GM23248 (cell line): ENCODE results near the gene GLRX. TPM values are rescaled to one million over a fixed set of nuclear protein-coding genes. Genes with fewer than 3 reads are reported as not detected.

Source experiments
- DNase-seq: peaks from one replicate; pipeline ENCODE4 v3.0.0-alpha.2; 2015
- H2AFZ ChIP-seq: fragments of 200-600 bp; sonication (generic); 2 replicates; pipeline ENCODE4 v1.6.1; 2016; ENCODE audit warnings: antibody characterized with exemption
- H3F3A ChIP-seq: fragments of 200-600 bp; sonication (generic); 2 replicates; pipeline ENCODE4 v1.6.1; 2016; ENCODE audit warnings: mild to moderate bottlenecking, antibody characterized with exemption, mixed run types; ENCODE audit not compliant: insufficient read depth
- H3K27ac ChIP-seq: fragments of 200-600 bp; sonication (generic); 2 replicates; pipeline ENCODE4 v1.5.1; 2016; ENCODE audit warnings: mild to moderate bottlenecking
- H3K27me3 ChIP-seq: fragments of 200-600 bp; sonication (generic); replicated peaks from 2 replicates; pipeline ENCODE4 v1.6.1; 2016; ENCODE audit warnings: mild to moderate bottlenecking; ENCODE audit not compliant: insufficient read depth
- H3K36me3 ChIP-seq: fragments of 200-600 bp; sonication (generic); 2 replicates; pipeline ENCODE4 v1.6.1; 2016; ENCODE audit warnings: low read depth, mild to moderate bottlenecking
- H3K4me1 ChIP-seq: fragments of 200-600 bp; sonication (generic); 2 replicates; pipeline ENCODE4 v1.6.1; 2016; ENCODE audit warnings: mild to moderate bottlenecking; ENCODE audit not compliant: insufficient read depth
- H3K4me2 ChIP-seq: fragments of 200-600 bp; sonication (generic); one replicate; pipeline ENCODE4 v1.6.1; 2016; ENCODE audit warnings: mild to moderate bottlenecking; ENCODE audit not compliant: unreplicated experiment
- H3K4me3 ChIP-seq: fragments of 200-600 bp; sonication (generic); 2 replicates; pipeline ENCODE4 v1.5.1; 2016; ENCODE audit warnings: mild to moderate bottlenecking
- H3K79me2 ChIP-seq: fragments of 200-600 bp; sonication (generic); 2 replicates; pipeline ENCODE4 v1.6.1; 2016; ENCODE audit warnings: mild to moderate bottlenecking; ENCODE audit not compliant: insufficient read depth
- H3K9ac ChIP-seq: fragments of 200-600 bp; sonication (generic); 2 replicates; pipeline ENCODE4 v1.6.1; 2016; ENCODE audit warnings: mild to moderate bottlenecking
- H3K9me2 ChIP-seq: fragments of 200-600 bp; sonication (generic); 2 replicates; pipeline ENCODE4 v1.6.1; 2016; ENCODE audit warnings: mixed run types, mild to moderate bottlenecking, moderate library complexity; ENCODE audit not compliant: insufficient read depth
- H3K9me3 ChIP-seq: fragments of 200-600 bp; sonication (generic); one replicate; pipeline ENCODE4 v1.6.1; 2017; ENCODE audit warnings: low read depth
- H4K20me1 ChIP-seq: fragments of 200-600 bp; sonication (generic); 2 replicates; pipeline ENCODE4 v1.6.0; 2016; ENCODE audit not compliant: insufficient read depth
- EZH2 ChIP-seq: fragments of 200-600 bp; sonication (generic); IDR thresholded peaks from 2 replicates; pipeline ENCODE4 v1.6.1; 2018; ENCODE audit warnings: antibody characterized with exemption, mild to moderate bottlenecking; ENCODE audit not compliant: insufficient read depth, poor library complexity, severe bottlenecking
- EZH2phosphoT487 ChIP-seq: fragments of 200-600 bp; sonication (generic); IDR thresholded peaks from 2 replicates; pipeline ENCODE4 v1.6.1; 2018; ENCODE audit warnings: antibody characterized with exemption, moderate library complexity, mild to moderate bottlenecking, low read depth; ENCODE audit not compliant: insufficient read depth
- WGBS, 2 experiments: methylation state at CpG; one replicate each; pipeline ENCODE4 v1.1.6; 2015 to 2017; ENCODE audit warnings: low lambda C conversion rate in 2 of 2, low coverage in 1 of 2; ENCODE audit errors: missing lambda C conversion rate in 2 of 2; 5-methylcytosine and 5-hydroxymethylcytosine counted together
- in situ Hi-C: fragments of 300-500 bp; cut with MboI; formaldehyde crosslinking; loops from 2 replicates; pipeline ENCODE4 v1.15.0; 2020
- polyA plus RNA-seq: library from polyadenylated mRNA; unstranded; fragments of >200 nt; fragmentation: Nextera tagmentation; extraction: Ambion mirVana; gene quantifications from 2 replicates; pipeline ENCODE4 v1.2.1, GENCODE V29; 2016
- total RNA-seq: library from RNA; depleted of rRNA; stranded (reverse); fragments of >200 nt; shearing (Covaris generic); gene quantifications from 2 replicates; pipeline ENCODE4 v1.2.3, GENCODE V29; 2014

GLRX gene
- total and polyA plus RNA-seq, 2 experiments from 2014 or later = 144 to 316 TPM

DNA sequence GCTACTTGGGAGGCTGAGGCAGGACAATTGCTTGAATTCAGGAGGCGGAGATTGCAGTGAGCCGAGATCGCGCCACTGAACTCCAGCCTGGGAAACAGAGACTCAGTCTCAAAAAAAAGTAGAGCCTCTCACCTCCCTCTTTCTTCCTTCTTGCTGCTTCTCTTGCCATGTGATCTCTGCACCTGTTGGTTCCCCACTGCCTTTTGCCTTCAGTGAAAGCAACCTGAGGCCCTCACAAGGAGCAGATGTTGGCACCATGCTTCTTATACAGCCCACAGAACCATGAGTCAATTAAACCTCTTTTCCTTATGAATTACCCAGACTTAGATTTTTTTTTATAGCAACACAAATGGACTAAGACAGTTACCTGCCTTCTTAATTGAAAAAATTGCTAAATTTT lies 45.6 kb upstream of the GLRX start:
- Histone ChIP-seq H3K9me3 (no peaks in the 10 kb centered on the region), H3K36me3 (no peaks in the 10 kb centered on the region), H3K9ac (no peak overlapping the region), H3K27me3 (no peaks in the 10 kb centered on the region), H2AFZ (no peak overlapping the region), H3K79me2 (no peaks in the 10 kb centered on the region), H3K4me1 (peaks cover 46% of the 10 kb centered on the region), H3K4me3 (no peak overlapping the region), H3K27ac (no peak overlapping the region), H3K9me2 (no peaks in the 10 kb centered on the region), H3F3A (peaks cover 65% of the 10 kb centered on the region), H3K4me2 (no peak overlapping the region), H4K20me1 (no peaks in the 10 kb centered on the region)
- WGBS, 2 experiments = 95 to 99% methylated on average over 4 of the region's 4 CpGs
- DNase-seq = no peak
- TF ChIP-seq EZH2phosphoT487 (no peak), EZH2 (no peak)
- in situ Hi-C loops = no loop called here

DNA sequence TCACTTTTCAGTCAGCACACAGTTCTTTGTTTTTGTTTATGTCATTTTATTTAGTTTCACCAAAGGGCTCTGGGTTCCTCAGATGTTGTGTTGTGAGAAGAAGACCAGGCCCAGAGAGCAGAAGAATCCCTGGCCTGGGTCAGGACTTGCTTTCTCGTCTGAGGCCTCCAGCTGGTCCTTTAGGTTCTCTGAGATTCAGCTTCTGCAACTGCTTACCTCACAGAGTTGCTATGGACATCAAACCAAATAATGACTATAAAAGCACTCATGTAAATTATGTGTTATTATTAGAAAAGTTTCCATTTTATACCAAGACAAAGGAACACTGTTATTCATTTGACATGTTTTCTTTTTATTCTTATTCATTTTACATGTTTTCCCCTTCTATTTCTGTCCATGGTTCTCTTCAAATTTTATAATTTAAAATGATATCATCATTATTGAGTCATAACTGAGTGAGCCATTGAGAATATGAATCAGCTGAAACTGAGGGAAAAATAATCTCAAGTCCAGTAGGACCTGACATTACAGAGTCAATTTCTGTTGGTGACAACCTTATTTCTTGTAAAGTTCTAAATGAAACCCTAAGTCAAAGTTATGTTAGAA lies 44.0 kb upstream of the GLRX start:
- Histone ChIP-seq H3K9ac (no peak overlapping the region; the same call in 1 of the 2 replicates), H2AFZ (no peak overlapping the region), H3K27ac (peak overlapping the region; percentile 68), H3K4me1 (peaks cover 62% of the 10 kb centered on the region), H3K9me3 (no peaks in the 10 kb centered on the region), H3K27me3 (no peaks in the 10 kb centered on the region), H3K4me2 (peak overlapping the region; percentile 3), H3K4me3 (no peak overlapping the region), H3K9me2 (no peaks in the 10 kb centered on the region), H3K36me3 (no peaks in the 10 kb centered on the region), H4K20me1 (no peaks in the 10 kb centered on the region), H3K79me2 (no peaks in the 10 kb centered on the region), H3F3A (peaks cover 68% of the 10 kb centered on the region)
- in situ Hi-C loops = no loop called here
- peak; percentile 72 for DNase-seq
- TF ChIP-seq EZH2phosphoT487 = no peak
- TF ChIP-seq EZH2 = no peak
- WGBS, 2 experiments = 32 to 46% methylated on average over 1 of the region's 1 CpG

DNA sequence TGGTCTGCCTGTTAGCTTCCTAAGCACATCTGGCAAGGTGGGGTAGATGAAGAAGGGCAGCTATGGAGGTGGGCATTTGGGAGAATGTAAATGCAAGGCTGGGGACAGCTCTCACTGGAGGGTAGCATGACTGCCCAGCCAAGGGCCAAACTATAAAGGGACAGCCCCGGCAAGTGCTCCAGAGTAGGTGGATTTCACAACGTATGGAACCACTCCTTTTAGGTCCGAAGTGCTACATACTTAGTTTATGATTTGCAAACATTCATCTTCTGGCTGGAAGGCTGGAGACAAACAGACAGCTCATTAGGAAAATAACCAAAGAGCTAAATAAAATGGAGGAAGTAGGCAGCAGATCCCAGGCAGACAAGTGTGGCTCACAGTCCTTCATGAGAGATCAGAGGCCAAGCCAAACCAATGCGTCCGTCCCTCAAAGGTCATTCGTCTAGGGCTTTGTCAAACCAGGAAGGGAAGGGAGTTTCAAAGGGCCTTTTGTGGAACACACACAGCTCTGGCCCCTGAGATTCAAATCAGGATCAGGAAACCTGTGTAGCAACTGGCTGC lies 42.5 kb upstream of the GLRX start:
- H3K27me3 ChIP-seq = no peaks in the 10 kb centered on the region
- DNase-seq = no peak
- H2AFZ ChIP-seq = no peak overlapping the region
- H3K4me2 ChIP-seq = no peak overlapping the region
- H3K79me2 ChIP-seq = no peaks in the 10 kb centered on the region
- TF ChIP-seq EZH2phosphoT487 = no peak
- TF ChIP-seq EZH2 = no peak
- no peak overlapping the region for H3K9ac ChIP-seq
- peaks cover 66% of the 10 kb centered on the region for H3F3A ChIP-seq
- no peaks in the 10 kb centered on the region for H3K9me3 ChIP-seq
- H3K27ac ChIP-seq = peak overlapping the region; percentile 4; the same call in 1 of the 2 replicates
- H3K36me3 ChIP-seq = no peaks in the 10 kb centered on the region
- in situ Hi-C loops = no loop called here
- no peaks in the 10 kb centered on the region for H3K9me2 ChIP-seq
- WGBS, 2 experiments = 78 to 82% methylated on average over 6 of the region's 6 CpGs
- peaks cover 64% of the 10 kb centered on the region for H3K4me1 ChIP-seq
- H3K4me3 ChIP-seq = no peak overlapping the region
- no peaks in the 10 kb centered on the region for H4K20me1 ChIP-seq

DNA sequence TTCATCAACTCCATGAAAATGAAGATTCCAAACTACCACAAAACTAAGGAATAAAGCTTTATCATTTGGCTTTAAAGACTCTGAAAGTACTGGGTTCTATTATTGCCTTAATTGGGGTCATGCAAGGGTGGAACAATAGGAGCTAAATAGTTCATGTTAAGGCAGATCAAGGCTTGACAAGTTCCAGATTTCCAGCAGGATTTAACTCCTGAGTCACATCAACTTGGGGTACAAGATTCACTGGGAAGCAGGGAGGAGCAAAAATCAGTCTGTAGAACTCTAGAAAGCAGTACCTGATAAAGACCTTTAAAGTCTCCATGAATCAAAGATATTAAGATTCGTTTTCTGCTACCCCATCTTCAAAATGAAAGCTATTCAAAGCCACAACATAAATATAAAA lies 41.9 kb upstream of the GLRX start:
- Histone ChIP-seq H3K9me2 (no peaks in the 10 kb centered on the region), H3K4me3 (no peak overlapping the region), H3K36me3 (no peaks in the 10 kb centered on the region), H3K9me3 (no peaks in the 10 kb centered on the region), H3K4me2 (no peak overlapping the region), H3K4me1 (peaks cover 65% of the 10 kb centered on the region), H4K20me1 (no peaks in the 10 kb centered on the region), H3K79me2 (no peaks in the 10 kb centered on the region), H3K27ac (peak overlapping the region; percentile 98; the same call in 1 of the 2 replicates), H2AFZ (no peak overlapping the region), H3K9ac (no peak overlapping the region), H3K27me3 (no peaks in the 10 kb centered on the region), H3F3A (peaks cover 68% of the 10 kb centered on the region)
- TF ChIP-seq EZH2phosphoT487 (no peak), EZH2 (no peak)
- in situ Hi-C loops = no loop called here
- no peak for DNase-seq
- WGBS, 2 experiments = 87 to 97% methylated on average over 1 of the region's 1 CpG
